Right lung (tissue), 5 donors: ENCODE results near the gene BCAR1. TPM values are rescaled to one million over a fixed set of nuclear protein-coding genes. Genes with fewer than 3 reads are reported as not detected.
"Not testable (repeated sequence)": the region's sequence is repeated elsewhere in the genome, so short reads cannot be mapped to it uniquely, and the experiment has no call there.

Experiments used
- DNase-seq, 2 donors: peaks; one replicate each; pipeline ENCODE4 v3.0.0-alpha.2; 2013
- polyA plus RNA-seq, 5 donors: library from polyadenylated mRNA; unstranded; fragments of 120-200 nt; gene quantifications; one replicate each; pipeline versions ENCODE4 v1.2.1 to v1.2.3, GENCODE V29; 2013; ENCODE audit warnings: inconsistent platforms in 1 of 5, low replicate concordance in 1 of 5; ENCODE audit not compliant: insufficient read length in 5 of 5, insufficient read depth in 1 of 5

Gene BCAR1
- polyA plus RNA-seq, 5 donors: 32.6 to 76.2 (median 54.7) TPM

- DNase-seq: no peak
Measured at GRCh38 chr16:75227361-75228142, 23.9 kb downstream of the BCAR1 start.

- no peak for DNase-seq
Measured at GRCh38 chr16:75226550-75227360, 24.7 kb downstream of the BCAR1 start.

DNA sequence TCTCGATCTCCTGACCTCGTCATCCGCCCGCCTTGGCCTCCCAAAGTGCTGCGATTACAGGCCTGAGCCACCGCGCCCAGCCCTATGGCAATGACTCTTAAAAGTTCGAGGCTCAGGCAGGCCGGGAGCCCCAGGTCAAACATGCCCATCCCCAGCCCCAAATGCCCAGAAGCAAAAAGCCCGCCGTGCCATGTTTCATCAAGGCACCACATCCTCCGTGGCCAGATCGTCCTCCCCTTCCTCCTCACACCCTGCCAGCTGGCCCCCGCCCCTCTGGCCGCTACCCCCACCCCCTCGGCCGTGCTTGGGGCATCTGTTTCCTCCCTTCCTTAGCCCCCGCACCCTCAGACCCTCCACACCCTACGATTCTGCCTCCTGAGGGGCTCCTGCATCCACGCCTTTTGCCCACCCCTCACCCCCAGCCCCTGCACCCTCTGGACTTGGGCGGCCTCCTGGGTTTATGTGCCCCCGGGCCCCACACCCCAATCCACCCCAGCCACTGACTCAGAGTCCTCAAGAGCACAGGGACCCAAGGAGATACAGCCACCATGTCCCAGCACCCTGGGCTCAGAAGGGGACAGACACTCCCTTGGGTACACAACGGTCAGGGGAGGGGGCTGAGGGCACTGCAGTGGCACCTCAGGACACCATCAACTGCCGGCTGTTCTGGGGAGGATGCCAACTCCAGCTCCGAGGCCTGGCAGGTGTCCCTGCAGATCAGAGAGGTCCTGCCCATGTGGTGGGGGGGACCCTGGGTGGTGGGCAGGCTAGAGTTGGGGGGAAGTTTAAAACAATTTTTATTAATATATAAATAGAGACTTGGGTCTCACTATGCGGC is 25.5 kb downstream of the BCAR1 start:
- no peak for DNase-seq

DNA sequence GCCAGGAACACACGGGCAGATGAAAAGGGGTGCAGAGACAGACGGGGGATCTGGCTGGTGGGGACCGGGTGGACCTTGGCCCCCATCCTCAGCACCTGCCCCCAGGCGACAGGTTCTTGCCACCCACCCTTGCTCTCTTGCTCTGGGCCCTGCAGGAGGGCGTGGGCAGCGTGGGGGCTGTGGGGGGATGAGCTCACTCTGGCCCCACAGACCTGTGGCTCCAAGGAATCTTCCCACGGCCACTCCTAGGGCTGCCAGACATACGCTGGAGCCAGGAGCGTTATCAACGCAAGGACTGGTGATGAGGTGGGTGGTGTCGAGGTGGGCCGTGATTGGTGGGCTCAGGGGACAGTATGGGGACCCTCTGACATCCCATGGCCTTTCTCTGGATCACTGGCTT is 26.3 kb downstream of the BCAR1 start:
- no peak for DNase-seq

DNA sequence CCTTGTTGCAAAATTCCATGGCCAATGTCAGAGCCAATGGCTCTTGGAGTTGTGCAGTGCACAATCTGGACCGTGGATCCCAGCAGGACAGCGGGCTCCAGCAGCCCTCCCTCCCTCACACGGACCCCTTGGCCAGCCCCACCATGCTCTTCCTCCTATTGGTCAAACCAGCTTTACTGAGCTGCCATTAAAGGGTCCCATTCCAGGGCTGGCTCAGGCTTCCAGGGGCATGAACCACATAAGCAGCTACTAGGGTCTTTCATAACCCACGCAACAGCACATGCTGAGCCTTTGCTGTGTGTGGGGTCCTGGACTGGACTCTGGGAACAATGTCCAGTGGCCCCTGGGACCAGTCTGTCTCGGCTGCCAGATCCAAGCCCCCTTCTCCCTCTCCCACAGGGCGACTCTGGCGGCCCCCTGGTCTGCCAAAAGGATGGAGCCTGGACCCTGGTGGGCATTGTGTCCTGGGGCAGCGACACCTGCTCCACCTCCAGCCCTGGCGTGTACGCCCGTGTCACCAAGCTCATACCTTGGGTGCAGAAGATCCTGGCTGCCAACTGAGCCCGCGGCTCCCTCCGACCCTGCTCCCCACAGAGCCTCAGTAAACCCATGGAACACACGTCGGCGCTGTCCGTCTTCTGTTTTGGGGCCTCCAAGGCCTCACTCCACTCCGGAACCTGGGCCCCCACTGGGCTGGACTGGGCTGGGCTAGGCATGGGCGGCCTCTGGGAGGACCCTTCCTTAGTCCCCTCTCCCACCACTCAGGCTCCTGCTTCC is 26.9 kb downstream of the BCAR1 start:
- no peak for DNase-seq

GRCh38 chr16:75223129-75223528 is 28.3 kb downstream of the BCAR1 start:
- not testable (repeated sequence) for DNase-seq

- DNase-seq: no peak
Measured at GRCh38 chr16:75222271-75222783, 29.1 kb downstream of the BCAR1 start.

GRCh38 chr16:75219838-75220237 is 31.6 kb downstream of the BCAR1 start:
- no peak for DNase-seq

DNA sequence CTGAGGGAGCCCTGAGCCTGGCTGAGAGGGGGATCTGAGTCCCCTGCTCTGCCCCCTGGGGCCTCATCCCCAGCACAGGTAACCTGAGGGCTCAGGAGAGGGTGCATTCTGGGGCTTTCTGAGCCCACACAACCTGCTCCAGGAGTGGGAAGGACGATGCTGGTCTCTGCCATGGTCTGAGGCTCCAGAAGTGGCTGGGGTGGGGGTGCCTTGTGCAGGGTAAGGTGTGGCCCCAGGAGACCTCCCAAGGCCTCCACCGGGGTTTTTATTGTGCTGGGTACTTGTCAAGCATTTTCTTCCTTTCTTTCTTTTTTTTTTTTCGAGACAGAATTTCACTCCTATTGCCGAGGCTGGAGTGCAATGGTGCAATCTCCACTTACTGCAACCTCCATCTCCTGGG is 32.3 kb downstream of the BCAR1 start:
- DNase-seq: no peak

GRCh38 chr16:75218256-75219076 is 33.0 kb downstream of the BCAR1 start, which contains the start of gene CTRB1:
CTRB1 (plus strand) TSS chr16:75218988; CDS start chr16:75219008, 20 bp downstream.
- no peak for DNase-seq

DNA sequence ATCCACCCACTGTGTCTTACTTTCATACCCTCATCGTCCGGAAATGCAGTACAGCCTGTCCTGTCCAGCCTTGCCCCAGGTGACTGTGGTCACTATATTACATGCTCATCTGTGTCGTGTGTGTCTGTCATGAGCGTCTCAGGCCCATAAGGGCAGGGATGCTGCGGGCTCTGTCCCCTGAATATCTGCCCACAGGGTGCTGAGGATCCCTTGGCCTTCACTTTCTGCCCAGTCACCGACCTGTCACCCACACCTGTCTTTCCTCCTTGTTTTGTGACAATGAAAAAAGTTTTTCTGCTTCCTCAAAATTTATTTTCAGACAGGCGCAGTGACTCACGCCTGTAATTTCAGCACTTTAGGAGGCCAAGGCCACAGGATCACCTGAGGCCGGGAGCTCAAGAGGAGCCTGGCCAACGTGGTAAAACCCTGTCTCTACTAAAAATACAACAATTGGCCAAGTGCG is 34.0 kb downstream of the BCAR1 start:
- no peak for DNase-seq

DNA sequence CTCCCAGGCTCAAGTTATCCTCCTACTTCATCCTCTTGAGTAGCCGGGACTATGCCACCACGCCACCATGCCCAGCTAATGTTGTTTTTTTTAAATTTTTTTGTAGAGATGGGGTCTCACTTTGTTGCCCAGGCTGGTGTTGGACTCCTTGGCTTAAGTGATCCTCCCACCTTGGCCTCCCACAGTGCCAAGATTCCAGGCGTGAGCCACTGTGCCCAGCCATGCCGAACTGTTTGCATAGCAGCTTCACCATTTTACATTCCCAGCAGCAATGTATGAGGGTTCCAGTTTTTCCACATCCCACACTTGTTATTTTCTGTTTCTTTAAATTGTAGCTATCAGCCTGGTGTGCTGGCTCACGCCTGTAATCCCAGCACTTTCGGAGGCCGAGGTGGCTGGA is 34.8 kb downstream of the BCAR1 start:
- no peak for DNase-seq

DNA sequence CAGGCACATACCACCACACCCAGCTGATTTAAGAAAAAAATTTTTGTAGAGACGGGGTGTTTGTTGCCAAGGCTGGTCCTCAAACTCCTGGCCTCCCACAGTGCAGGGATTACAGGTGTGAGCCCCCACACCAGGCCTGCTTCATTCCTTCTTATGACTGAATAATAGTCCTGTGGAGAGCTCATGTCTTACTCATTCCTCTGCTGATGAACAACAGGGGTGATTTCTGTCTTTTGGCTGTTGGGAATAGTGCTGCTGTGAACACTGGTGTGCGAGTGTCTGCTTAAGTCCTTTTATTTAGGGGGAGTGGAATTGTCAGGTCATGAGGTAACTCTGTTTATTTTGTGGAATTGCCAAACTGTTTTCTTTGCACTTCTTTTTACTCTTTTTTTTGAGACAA is 35.3 kb downstream of the BCAR1 start:
- no peak for DNase-seq

GRCh38 chr16:75211286-75211685 is 40.1 kb downstream of the BCAR1 start:
- not testable (repeated sequence) for DNase-seq

- no peak for DNase-seq
Measured at GRCh38 chr16:75209944-75210343, 41.5 kb downstream of the BCAR1 start.

- DNase-seq: not testable (repeated sequence)
Measured at GRCh38 chr16:75209514-75209913, 41.9 kb downstream of the BCAR1 start.

DNA sequence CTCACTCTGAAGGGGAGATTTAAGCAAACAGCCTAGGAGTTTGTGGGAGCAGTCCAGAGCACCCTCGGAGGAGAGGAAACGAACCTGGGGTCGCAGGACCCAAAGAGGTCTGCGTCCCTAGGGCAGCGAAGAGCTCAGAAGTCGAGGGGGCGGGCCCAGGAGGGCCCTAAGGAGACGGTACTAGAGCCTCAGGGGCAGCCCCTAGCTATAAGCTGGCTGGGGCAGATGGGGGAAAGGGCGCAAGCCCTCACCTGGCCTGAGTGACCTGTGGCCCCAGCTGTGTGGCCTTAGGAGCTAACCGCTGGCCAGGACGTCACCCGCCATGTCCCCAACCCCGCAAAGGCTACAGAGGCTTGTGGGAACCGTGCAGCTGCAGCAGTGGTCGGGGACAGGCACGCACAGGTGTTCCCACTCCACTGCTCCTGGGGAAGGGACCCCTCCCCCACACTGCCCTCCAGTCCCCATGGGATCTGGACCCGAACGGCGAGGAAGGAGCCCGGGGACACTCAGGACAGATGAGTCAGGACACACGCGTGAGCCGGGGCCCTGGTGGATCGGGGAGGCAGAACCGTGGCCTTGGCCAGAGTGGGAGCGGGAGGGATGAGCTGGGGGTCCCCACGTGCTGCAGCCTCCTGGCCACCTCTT is 42.4 kb downstream of the BCAR1 start:
- DNase-seq: no peak

GRCh38 chr16:75208242-75208825 is 43.1 kb downstream of the BCAR1 start:
- no peak for DNase-seq

GRCh38 chr16:75207831-75208230 is 43.6 kb downstream of the BCAR1 start:
- DNase-seq: no peak
